ENCODE measurements around the gene ACMSD. TPM values are rescaled to one million over a fixed set of nuclear protein-coding genes. Genes with fewer than 3 reads are reported as not detected.
"Not testable (repeated sequence)": the region's sequence is repeated elsewhere in the genome, so short reads cannot be mapped to it uniquely, and the experiment has no call there.

ACMSD gene
- total RNA-seq = not detected in 2 replicates

- no peak for DNase-seq (ENCODE audit: extremely low read depth, low read depth, low spot score)
Observed at GRCh38 chr2:134838143-134838620, at the start of gene ACMSD. Gene ACMSD (plus strand): TSS chr2:134838616. CDS start chr2:134838683, 67 bp downstream.

GRCh38 chr2:134790487-134790886 lies 47.9 kb upstream of the ACMSD start:
- DNase-seq (ENCODE audit: extremely low read depth, low read depth, low spot score) = no peak

GRCh38 chr2:134791616-134792015 lies 46.8 kb upstream of the ACMSD start:
- no peak for DNase-seq (ENCODE audit: extremely low read depth, low read depth, low spot score)

GRCh38 chr2:134792186-134792585 lies 46.2 kb upstream of the ACMSD start:
- DNase-seq (ENCODE audit: extremely low read depth, low read depth, low spot score) = no peak

- DNase-seq (ENCODE audit: extremely low read depth, low read depth, low spot score) = no peak
Observed at GRCh38 chr2:134795765-134796164, 42.7 kb upstream of the ACMSD start.

GRCh38 chr2:134796373-134796772 lies 42.0 kb upstream of the ACMSD start:
- no peak for DNase-seq (ENCODE audit: extremely low read depth, low read depth, low spot score)

- no peak for DNase-seq (ENCODE audit: extremely low read depth, low read depth, low spot score)
Observed at GRCh38 chr2:134799936-134800335, 38.5 kb upstream of the ACMSD start.

GRCh38 chr2:134800341-134800740 lies 38.1 kb upstream of the ACMSD start:
- no peak for DNase-seq (ENCODE audit: extremely low read depth, low read depth, low spot score)

- DNase-seq (ENCODE audit: extremely low read depth, low read depth, low spot score) = not testable (repeated sequence)
Observed at GRCh38 chr2:134803609-134804405, 34.6 kb upstream of the ACMSD start.

GRCh38 chr2:134815741-134816140 lies 22.7 kb upstream of the ACMSD start:
- DNase-seq (ENCODE audit: extremely low read depth, low read depth, low spot score) = no peak

GRCh38 chr2:134818321-134818720 lies 20.1 kb upstream of the ACMSD start:
- no peak for DNase-seq (ENCODE audit: extremely low read depth, low read depth, low spot score)

- no peak for DNase-seq (ENCODE audit: extremely low read depth, low read depth, low spot score)
Observed at GRCh38 chr2:134819334-134819733, 19.1 kb upstream of the ACMSD start.

- DNase-seq (ENCODE audit: extremely low read depth, low read depth, low spot score) = no peak
Observed at GRCh38 chr2:134823431-134823830, 15.0 kb upstream of the ACMSD start.

GRCh38 chr2:134823832-134824231 lies 14.6 kb upstream of the ACMSD start:
- DNase-seq (ENCODE audit: extremely low read depth, low read depth, low spot score) = no peak

GRCh38 chr2:134825716-134826115 lies 12.7 kb upstream of the ACMSD start:
- DNase-seq (ENCODE audit: extremely low read depth, low read depth, low spot score) = not testable (repeated sequence)

- no peak for DNase-seq (ENCODE audit: extremely low read depth, low read depth, low spot score)
Observed at GRCh38 chr2:134835471-134835870, 2.9 kb upstream of the ACMSD start.

GRCh38 chr2:134836986-134837385 lies 1.4 kb upstream of the ACMSD start:
- no peak for DNase-seq (ENCODE audit: extremely low read depth, low read depth, low spot score)

- DNase-seq (ENCODE audit: extremely low read depth, low read depth, low spot score) = no peak
Observed at GRCh38 chr2:134839649-134840048, 1.2 kb downstream of the ACMSD start.

- DNase-seq (ENCODE audit: extremely low read depth, low read depth, low spot score) = no peak
Observed at GRCh38 chr2:134842930-134843490, 4.6 kb downstream of the ACMSD start.

GRCh38 chr2:134843968-134844367 lies 5.6 kb downstream of the ACMSD start:
- no peak for DNase-seq (ENCODE audit: extremely low read depth, low read depth, low spot score)

GRCh38 chr2:134845028-134845427 lies 6.6 kb downstream of the ACMSD start:
- DNase-seq (ENCODE audit: extremely low read depth, low read depth, low spot score) = no peak

- no peak for DNase-seq (ENCODE audit: extremely low read depth, low read depth, low spot score)
Observed at GRCh38 chr2:134845719-134846118, 7.3 kb downstream of the ACMSD start.
